ENCODE results near the gene CREB3L2. TPM values are rescaled to one million over a fixed set of nuclear protein-coding genes. Genes with fewer than 3 reads are reported as not detected.
A peak's percentile ranks its signal among the peaks of the same experiment; 100 is the strongest.

The CREB3L2 gene
- total and polyA plus RNA-seq, 2 of the 13 experiments (the other 11 are each of a cell fraction or from before 2014, with no cell fraction given): 22.1 to 41.1 TPM

DNA sequence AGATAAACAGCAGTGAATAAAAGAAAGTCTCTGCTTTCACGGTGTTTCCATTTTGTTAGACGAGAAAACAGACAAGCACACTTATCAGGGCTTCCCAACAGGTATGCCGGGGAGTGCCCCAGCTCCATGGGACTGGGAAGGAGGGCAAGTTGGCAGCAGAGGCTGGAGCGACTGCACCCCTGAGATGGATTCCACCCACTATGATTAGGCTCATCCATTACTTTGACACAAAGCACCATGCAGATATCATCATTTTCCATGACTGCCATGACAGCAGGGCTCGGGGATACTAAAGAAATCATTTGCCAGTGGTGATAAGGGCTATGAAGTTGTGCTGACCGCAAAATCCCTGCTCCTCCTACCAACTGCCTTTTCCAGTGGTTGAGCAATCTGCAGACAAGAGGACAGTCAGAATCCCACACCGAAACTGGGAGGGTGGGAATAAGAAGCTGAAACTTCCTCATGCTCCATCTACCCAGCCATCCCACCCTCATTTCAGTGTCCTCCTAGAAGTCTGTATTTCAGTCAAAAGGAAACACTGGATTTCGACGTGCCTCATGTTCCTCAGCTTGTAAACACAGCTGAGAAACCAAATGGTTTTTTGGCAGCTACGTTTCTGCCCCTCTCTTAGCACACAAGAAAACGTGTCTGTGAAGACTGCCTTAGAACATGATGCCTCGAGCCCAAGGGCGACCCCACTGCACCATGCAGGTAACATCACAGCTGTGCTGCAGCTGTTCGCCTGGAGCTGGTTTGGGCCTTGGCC lies 15.5 kb downstream of the CREB3L2 start (continued):
- TF ChIP-seq TGIF2 (CRISPR knock-in tag; IDR thresholded peaks at IDR 0.05) (peak; percentile 71; the same call in 1 of the 2 replicates), SOX6 (IDR thresholded peaks at IDR 0.05) (no peak), SOX6 (CRISPR knock-in tag; IDR thresholded peaks at IDR 0.05) (no peak), ZNF34 (CRISPR knock-in tag; IDR thresholded peaks at IDR 0.05; ENCODE audit: borderline replicate concordance) (no peak), ZMYM4 (CRISPR knock-in tag; IDR thresholded peaks at IDR 0.05) (no peak), NCOA2 (CRISPR knock-in tag; IDR thresholded peaks at IDR 0.05) (peak; percentile 57; the same call in 1 of the 2 replicates), ADNP (CRISPR knock-in tag; IDR thresholded peaks at IDR 0.05) (no peak), JUNB (CRISPR knock-in tag; IDR thresholded peaks at IDR 0.05; ENCODE audit: borderline replicate concordance) (no peak), RBM22 (optimal IDR thresholded peaks at IDR 0.05; ENCODE audit: low read length) (peak; percentile 37), PHF21A (CRISPR knock-in tag; IDR thresholded peaks at IDR 0.05) (0 out of 2 replicates have a peak, but pooled peaks have one; percentile 31), GABPA (IDR thresholded peaks at IDR 0.05; ENCODE audit: low read depth, low read length) (no peak), GABPA (CRISPR knock-in tag; IDR thresholded peaks at IDR 0.05; ENCODE audit: low read depth) (0 out of 2 replicates have a peak, but pooled peaks have one; percentile 7), NFKB2 (CRISPR knock-in tag; IDR thresholded peaks at IDR 0.05; ENCODE audit: borderline replicate concordance) (no peak), IKZF4 (CRISPR knock-in tag; IDR thresholded peaks at IDR 0.05; ENCODE audit: borderline replicate concordance, low read depth, not compliant biosample characterization) (no peak), ZNF382 (CRISPR knock-in tag; IDR thresholded peaks at IDR 0.05; ENCODE audit: borderline replicate concordance) (no peak), KLF6 (CRISPR knock-in tag; IDR thresholded peaks at IDR 0.05) (no peak)
- TF ChIP-seq, protein P1, sequence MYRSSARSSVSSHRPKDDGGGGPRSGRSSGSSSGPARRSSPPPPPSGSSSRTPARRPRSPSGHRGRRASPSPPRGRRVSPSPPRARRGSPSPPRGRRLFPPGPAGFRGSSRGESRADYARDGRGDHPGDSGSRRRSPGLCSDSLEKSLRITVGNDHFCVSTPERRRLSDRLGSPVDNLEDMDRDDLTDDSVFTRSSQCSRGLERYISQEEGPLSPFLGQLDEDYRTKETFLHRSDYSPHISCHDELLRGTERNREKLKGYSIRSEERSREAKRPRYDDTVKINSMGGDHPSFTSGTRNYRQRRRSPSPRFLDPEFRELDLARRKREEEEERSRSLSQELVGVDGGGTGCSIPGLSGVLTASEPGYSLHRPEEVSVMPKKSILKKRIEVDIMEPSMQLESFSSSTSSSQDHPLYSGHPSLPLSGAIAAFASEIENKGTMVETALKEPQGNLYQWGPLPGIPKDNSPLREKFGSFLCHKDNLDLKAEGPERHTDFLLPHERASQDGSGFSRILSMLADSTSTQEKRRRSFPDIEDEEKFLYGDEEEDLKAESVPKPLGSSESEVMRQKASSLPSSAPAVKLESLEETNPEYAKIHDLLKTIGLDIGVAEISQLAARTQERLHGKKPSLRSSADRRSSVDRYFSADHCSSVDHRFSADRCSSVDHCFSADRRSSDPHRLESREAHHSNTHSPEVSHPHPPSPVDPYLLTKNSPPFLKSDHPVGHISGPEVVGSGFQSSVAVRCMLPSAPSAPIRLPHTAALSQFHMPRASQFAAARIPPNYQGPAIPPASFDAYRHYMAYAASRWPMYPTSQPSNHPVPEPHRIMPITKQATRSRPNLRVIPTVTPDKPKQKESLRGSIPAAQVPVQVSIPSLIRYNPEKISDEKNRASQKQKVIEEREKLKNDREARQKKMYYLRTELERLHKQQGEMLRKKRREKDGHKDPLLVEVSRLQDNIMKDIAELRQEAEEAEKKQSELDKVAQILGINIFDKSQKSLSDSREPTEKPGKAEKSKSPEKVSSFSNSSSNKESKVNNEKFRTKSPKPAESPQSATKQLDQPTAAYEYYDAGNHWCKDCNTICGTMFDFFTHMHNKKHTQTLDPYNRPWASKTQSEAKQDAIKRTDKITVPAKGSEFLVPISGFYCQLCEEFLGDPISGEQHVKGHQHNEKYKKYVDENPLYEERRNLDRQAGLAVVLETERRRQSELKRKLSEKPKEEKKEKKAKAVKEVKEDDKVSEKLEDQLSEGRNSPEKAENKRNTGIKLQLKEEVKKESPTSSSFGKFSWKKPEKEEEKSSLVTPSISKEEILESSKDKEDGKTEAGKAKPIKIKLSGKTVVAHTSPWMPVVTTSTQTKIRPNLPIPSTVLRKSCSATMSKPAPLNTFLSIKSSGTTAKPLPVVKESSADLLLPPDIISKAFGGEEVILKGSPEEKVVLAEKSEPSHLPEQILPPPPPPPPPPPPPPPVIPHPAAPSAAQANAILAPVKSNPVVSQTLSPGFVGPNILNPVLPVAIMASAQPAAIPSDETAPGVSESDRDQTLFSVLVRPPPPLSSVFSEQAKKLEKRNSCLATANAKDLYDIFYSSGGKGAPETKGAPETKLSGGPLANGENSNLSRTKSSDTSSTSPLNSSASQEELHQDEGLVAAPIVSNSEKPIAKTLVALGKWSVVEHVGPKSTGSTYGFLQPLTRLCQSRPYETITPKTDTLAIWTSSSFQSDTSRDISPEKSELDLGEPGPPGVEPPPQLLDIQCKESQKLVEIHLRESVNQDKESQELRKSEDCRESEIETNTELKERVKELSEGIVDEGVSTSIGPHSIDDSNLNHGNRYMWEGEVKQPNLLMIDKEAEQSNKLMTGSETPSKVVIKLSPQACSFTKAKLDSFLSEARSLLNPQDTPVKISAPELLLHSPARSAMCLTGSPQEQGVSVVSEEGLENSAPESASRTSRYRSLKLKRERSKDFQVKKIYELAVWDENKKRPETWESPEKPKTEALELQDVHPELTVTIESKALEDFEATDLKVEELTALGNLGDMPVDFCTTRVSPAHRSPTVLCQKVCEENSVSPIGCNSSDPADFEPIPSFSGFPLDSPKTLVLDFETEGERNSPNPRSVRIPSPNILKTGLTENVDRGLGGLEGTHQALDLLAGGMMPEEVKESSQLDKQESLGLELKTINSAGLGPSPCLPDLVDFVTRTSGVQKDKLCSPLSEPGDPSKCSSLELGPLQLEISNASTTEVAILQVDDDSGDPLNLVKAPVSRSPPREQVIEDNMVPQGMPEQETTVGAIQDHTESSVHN (CRISPR knock-in tag; IDR thresholded peaks at IDR 0.05): no peak
- TF ChIP-seq, protein P2, sequence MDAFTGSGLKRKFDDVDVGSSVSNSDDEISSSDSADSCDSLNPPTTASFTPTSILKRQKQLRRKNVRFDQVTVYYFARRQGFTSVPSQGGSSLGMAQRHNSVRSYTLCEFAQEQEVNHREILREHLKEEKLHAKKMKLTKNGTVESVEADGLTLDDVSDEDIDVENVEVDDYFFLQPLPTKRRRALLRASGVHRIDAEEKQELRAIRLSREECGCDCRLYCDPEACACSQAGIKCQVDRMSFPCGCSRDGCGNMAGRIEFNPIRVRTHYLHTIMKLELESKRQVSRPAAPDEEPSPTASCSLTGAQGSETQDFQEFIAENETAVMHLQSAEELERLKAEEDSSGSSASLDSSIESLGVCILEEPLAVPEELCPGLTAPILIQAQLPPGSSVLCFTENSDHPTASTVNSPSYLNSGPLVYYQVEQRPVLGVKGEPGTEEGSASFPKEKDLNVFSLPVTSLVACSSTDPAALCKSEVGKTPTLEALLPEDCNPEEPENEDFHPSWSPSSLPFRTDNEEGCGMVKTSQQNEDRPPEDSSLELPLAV (CRISPR knock-in tag; conservative IDR thresholded peaks at IDR 0.05; ENCODE audit: low read depth): no peak
- TF ChIP-seq, protein P3, sequence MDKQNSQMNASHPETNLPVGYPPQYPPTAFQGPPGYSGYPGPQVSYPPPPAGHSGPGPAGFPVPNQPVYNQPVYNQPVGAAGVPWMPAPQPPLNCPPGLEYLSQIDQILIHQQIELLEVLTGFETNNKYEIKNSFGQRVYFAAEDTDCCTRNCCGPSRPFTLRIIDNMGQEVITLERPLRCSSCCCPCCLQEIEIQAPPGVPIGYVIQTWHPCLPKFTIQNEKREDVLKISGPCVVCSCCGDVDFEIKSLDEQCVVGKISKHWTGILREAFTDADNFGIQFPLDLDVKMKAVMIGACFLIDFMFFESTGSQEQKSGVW (CRISPR knock-in tag; IDR thresholded peaks at IDR 0.05; ENCODE audit: borderline replicate concordance): no peak
- TF ChIP-seq, protein P4, sequence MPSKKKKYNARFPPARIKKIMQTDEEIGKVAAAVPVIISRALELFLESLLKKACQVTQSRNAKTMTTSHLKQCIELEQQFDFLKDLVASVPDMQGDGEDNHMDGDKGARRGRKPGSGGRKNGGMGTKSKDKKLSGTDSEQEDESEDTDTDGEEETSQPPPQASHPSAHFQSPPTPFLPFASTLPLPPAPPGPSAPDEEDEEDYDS (CRISPR knock-in tag; IDR thresholded peaks at IDR 0.05): no peak
